HEK293 (cell line): ENCODE measurements around the gene PABPN1.
A peak's percentile ranks its signal among the peaks of the same experiment; 100 is the strongest.

ENCODE experiments used
- CTCF ChIA-PET: fragments of 350-600 bp; formaldehyde crosslinking; extraction: SDS; loops from one replicate; lab custom pipeline; 2021; ENCODE audit warnings: antibody characterized with exemption; lab: Yijun Ruan, JAX
- POLR2A ChIA-PET: fragments of 300-600 bp; formaldehyde crosslinking; extraction: SDS; loops from one replicate; lab custom pipeline; 2020; ENCODE audit warnings: antibody characterized with exemption, inconsistent platforms; lab: Yijun Ruan, JAX
- H3K27ac ChIP-seq: fragments of 200-500 bp; sonication (Bioruptor generic); 2 replicates; pipeline ENCODE4 v1.5.1; 2014; ENCODE audit warnings: low read depth, low read length, control low read depth, inconsistent platforms; ENCODE audit errors: extremely low read depth
- H3K36me3 ChIP-seq, 2 experiments: fragments of 200-500 bp in 1 of 2; sonication (Bioruptor generic) in 1 of 2; 1 replicate in 1 of 2; 2 replicates in 1 of 2; pipeline ENCODE4 v1.5.1; 2014 to 2017; ENCODE audit warnings: inconsistent platforms in 2 of 2, low read length in 2 of 2; ENCODE audit not compliant: control insufficient read depth in 2 of 2, insufficient read depth in 1 of 2
- H3K4me1 ChIP-seq: fragments of 200-500 bp; sonication (Bioruptor generic); 2 replicates; pipeline ENCODE4 v1.5.1; 2014; ENCODE audit warnings: mild to moderate bottlenecking, low read length, inconsistent platforms; ENCODE audit not compliant: control insufficient read depth, insufficient read depth
- H3K4me3 ChIP-seq: 2 replicates; pipeline ENCODE4 v1.5.1; 2011; ENCODE audit warnings: low read depth, mild to moderate bottlenecking, control low read depth, low read length, moderate library complexity
- H3K9me3 ChIP-seq: fragments of 200-500 bp; sonication (Bioruptor generic); 2 replicates; pipeline ENCODE4 v1.5.1; 2014; ENCODE audit warnings: low read depth, low read length, inconsistent platforms; ENCODE audit not compliant: control insufficient read depth, insufficient read depth
- FEZF1 ChIP-seq: fragments of 450-650 bp; formaldehyde crosslinking; IDR thresholded peaks from 2 replicates; pipeline ENCODE4 v1.5.1; 2016; ENCODE audit warnings: missing biosample characterization, missing genetic modification characterization
- HOXD13 ChIP-seq: sonication (generic); formaldehyde crosslinking; IDR thresholded peaks from 2 replicates; pipeline ENCODE4 v1.8.0; 2022; ENCODE audit warnings: missing genetic modification reagents, borderline replicate concordance
- KLF16 ChIP-seq: fragments of 450-650 bp; formaldehyde crosslinking; IDR thresholded peaks from 2 replicates; pipeline ENCODE4 v1.5.1; 2017; ENCODE audit warnings: missing biosample characterization, missing genetic modification characterization
- MZF1 ChIP-seq: fragments of 450-650 bp; formaldehyde crosslinking; IDR thresholded peaks from 2 replicates; pipeline ENCODE4 v1.5.1; 2017; ENCODE audit warnings: missing biosample characterization, missing genetic modification characterization, borderline replicate concordance
- ZIC2 ChIP-seq: fragments of 450-650 bp; formaldehyde crosslinking; IDR thresholded peaks from 2 replicates; pipeline ENCODE4 v1.5.1; 2016; ENCODE audit warnings: missing biosample characterization, missing genetic modification characterization
- ZNF140 ChIP-seq: fragments of 450-650 bp; formaldehyde crosslinking; IDR thresholded peaks from 2 replicates; pipeline ENCODE4 v1.5.1; 2016; ENCODE audit warnings: missing biosample characterization, missing genetic modification characterization
- ZNF211 ChIP-seq: fragments of 450-650 bp; formaldehyde crosslinking; IDR thresholded peaks from 2 replicates; pipeline ENCODE4 v1.5.1; 2016; ENCODE audit warnings: low read depth, missing biosample characterization, missing genetic modification characterization
- ZNF266 ChIP-seq: fragments of 450-650 bp; formaldehyde crosslinking; IDR thresholded peaks from 2 replicates; pipeline ENCODE4 v1.5.1; 2016; ENCODE audit warnings: missing biosample characterization, missing genetic modification characterization, low read depth
- ZNF335 ChIP-seq: fragments of 450-650 bp; formaldehyde crosslinking; conservative IDR thresholded peaks from 2 replicates; pipeline ENCODE4 v1.5.1; 2016; ENCODE audit warnings: missing biosample characterization, missing genetic modification characterization
- ZNF366 ChIP-seq: fragments of 450-650 bp; formaldehyde crosslinking; conservative IDR thresholded peaks from 2 replicates; pipeline ENCODE4 v1.5.1; 2016; ENCODE audit warnings: missing biosample characterization, missing genetic modification characterization
- ZNF37A ChIP-seq: fragments of 450-650 bp; IDR thresholded peaks from 2 replicates; pipeline ENCODE4 v1.5.1; 2018; ENCODE audit warnings: missing biosample characterization, missing genetic modification characterization
- ZNF394 ChIP-seq: fragments of 450-650 bp; formaldehyde crosslinking; IDR thresholded peaks from 2 replicates; pipeline ENCODE4 v1.5.1; 2016; ENCODE audit warnings: missing biosample characterization, missing genetic modification characterization, mild to moderate bottlenecking, moderate library complexity, borderline replicate concordance
- ZNF404 ChIP-seq: fragments of 450-650 bp; formaldehyde crosslinking; IDR thresholded peaks from 2 replicates; pipeline ENCODE4 v1.5.1; 2017; ENCODE audit warnings: missing biosample characterization, missing genetic modification characterization
- ZNF48 ChIP-seq: fragments of 450-650 bp; formaldehyde crosslinking; IDR thresholded peaks from 2 replicates; pipeline ENCODE4 v1.5.1; 2016; ENCODE audit warnings: missing biosample characterization, missing genetic modification characterization
- ZNF600 ChIP-seq: fragments of 450-650 bp; formaldehyde crosslinking; IDR thresholded peaks from 2 replicates; pipeline ENCODE4 v1.5.1; 2016; ENCODE audit warnings: missing biosample characterization, missing genetic modification characterization
- ZNF747 ChIP-seq: fragments of 450-650 bp; formaldehyde crosslinking; IDR thresholded peaks from 2 replicates; pipeline ENCODE4 v1.5.1; 2016; ENCODE audit warnings: missing biosample characterization, missing genetic modification characterization
- TF ChIP-seq, protein P1 (sequence below): fragments of 450-650 bp; formaldehyde crosslinking; IDR thresholded peaks from 2 replicates; pipeline ENCODE4 v1.5.1; 2016; ENCODE audit warnings: missing biosample characterization, missing genetic modification characterization
- TF ChIP-seq, protein P2 (sequence below): fragments of 450-650 bp; formaldehyde crosslinking; IDR thresholded peaks from 2 replicates; pipeline ENCODE4 v1.5.1; 2016; ENCODE audit warnings: missing biosample characterization, missing genetic modification characterization
- TF ChIP-seq, protein P3 (sequence below): fragments of 450-650 bp; formaldehyde crosslinking; IDR thresholded peaks from 2 replicates; pipeline ENCODE4 v1.5.1; 2017; ENCODE audit warnings: missing biosample characterization, missing genetic modification characterization
- TF ChIP-seq, protein P4 (sequence below): fragments of 450-650 bp; formaldehyde crosslinking; IDR thresholded peaks from 2 replicates; pipeline ENCODE4 v1.5.1; 2017; ENCODE audit warnings: missing biosample characterization, missing genetic modification characterization

Gene PABPN1

DNA sequence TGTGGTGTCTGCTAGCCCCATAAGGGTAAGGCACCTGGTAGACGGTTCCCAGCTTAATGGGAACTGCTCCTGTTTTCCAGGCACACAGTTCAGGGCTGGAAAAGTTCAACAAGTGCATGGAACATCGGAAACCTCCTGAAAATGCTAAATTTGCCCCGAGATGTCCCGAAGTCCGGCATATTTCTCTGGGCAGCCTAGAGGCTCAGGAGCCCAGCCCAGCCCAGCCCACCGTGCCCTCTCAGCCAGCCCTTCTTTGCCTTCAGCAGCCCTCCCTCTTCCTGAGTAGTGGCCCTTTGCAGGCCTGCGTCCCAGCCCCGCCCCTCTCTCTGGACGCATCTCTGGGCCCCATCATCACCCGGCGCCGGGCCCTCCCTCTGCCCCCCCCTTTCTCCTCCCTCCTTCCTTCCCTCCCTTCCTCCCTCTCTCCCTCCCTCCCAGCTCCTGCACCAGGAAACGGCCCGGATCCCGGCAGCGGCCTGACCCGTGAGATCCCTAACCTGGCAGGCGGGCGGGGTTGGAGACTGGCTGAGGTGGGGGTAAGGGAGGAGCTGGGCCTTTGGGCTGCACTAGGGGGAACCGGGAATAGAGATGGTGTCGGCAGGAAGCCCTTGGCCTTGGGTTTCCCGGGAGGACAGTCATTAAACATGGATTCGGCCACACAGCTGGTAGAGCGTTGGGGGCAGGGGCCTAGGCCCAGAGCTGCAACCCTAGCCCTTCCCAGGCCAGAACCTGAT is 14.7 kb upstream of the PABPN1 start, which contains the start of gene BCL2L2 (continued):
- TF ChIP-seq, protein P1, sequence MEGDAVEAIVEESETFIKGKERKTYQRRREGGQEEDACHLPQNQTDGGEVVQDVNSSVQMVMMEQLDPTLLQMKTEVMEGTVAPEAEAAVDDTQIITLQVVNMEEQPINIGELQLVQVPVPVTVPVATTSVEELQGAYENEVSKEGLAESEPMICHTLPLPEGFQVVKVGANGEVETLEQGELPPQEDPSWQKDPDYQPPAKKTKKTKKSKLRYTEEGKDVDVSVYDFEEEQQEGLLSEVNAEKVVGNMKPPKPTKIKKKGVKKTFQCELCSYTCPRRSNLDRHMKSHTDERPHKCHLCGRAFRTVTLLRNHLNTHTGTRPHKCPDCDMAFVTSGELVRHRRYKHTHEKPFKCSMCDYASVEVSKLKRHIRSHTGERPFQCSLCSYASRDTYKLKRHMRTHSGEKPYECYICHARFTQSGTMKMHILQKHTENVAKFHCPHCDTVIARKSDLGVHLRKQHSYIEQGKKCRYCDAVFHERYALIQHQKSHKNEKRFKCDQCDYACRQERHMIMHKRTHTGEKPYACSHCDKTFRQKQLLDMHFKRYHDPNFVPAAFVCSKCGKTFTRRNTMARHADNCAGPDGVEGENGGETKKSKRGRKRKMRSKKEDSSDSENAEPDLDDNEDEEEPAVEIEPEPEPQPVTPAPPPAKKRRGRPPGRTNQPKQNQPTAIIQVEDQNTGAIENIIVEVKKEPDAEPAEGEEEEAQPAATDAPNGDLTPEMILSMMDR, result no peak
- TF ChIP-seq ZNF48 (tag by site-specific recombination) (no peak), ZNF140 (tag by site-specific recombination) (no peak), ZNF747 (tag by site-specific recombination) (no peak), ZNF394 (tag by site-specific recombination) (peak; percentile 55; the same call in 1 of the 2 replicates), MZF1 (no peak), ZNF211 (no peak), KLF16 (peak; percentile 85), ZIC2 (tag by site-specific recombination) (peak; percentile 55), FEZF1 (tag by site-specific recombination) (peak; percentile 42; the same call in 1 of the 2 replicates), ZNF404 (tag by site-specific recombination) (no peak), ZNF37A (no peak), ZNF366 (peak; percentile 100), ZNF266 (tag by site-specific recombination) (no peak), HOXD13 (CRISPR knock-in tag) (no peak)
- TF ChIP-seq, protein P2, sequence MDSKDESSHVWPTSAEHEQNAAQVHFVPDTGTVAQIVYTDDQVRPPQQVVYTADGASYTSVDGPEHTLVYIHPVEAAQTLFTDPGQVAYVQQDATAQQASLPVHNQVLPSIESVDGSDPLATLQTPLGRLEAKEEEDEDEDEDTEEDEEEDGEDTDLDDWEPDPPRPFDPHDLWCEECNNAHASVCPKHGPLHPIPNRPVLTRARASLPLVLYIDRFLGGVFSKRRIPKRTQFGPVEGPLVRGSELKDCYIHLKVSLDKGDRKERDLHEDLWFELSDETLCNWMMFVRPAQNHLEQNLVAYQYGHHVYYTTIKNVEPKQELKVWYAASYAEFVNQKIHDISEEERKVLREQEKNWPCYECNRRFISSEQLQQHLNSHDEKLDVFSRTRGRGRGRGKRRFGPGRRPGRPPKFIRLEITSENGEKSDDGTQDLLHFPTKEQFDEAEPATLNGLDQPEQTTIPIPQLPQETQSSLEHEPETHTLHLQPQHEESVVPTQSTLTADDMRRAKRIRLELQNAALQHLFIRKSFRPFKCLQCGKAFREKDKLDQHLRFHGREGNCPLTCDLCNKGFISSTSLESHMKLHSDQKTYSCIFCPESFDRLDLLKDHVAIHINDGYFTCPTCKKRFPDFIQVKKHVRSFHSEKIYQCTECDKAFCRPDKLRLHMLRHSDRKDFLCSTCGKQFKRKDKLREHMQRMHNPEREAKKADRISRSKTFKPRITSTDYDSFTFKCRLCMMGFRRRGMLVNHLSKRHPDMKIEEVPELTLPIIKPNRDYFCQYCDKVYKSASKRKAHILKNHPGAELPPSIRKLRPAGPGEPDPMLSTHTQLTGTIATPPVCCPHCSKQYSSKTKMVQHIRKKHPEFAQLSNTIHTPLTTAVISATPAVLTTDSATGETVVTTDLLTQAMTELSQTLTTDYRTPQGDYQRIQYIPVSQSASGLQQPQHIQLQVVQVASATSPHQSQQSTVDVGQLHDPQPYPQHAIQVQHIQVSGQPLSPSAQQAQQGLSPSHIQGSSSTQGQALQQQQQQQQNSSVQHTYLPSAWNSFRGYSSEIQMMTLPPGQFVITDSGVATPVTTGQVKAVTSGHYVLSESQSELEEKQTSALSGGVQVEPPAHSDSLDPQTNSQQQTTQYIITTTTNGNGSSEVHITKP (tag by site-specific recombination), result peak; percentile 81
- TF ChIP-seq, protein P3, sequence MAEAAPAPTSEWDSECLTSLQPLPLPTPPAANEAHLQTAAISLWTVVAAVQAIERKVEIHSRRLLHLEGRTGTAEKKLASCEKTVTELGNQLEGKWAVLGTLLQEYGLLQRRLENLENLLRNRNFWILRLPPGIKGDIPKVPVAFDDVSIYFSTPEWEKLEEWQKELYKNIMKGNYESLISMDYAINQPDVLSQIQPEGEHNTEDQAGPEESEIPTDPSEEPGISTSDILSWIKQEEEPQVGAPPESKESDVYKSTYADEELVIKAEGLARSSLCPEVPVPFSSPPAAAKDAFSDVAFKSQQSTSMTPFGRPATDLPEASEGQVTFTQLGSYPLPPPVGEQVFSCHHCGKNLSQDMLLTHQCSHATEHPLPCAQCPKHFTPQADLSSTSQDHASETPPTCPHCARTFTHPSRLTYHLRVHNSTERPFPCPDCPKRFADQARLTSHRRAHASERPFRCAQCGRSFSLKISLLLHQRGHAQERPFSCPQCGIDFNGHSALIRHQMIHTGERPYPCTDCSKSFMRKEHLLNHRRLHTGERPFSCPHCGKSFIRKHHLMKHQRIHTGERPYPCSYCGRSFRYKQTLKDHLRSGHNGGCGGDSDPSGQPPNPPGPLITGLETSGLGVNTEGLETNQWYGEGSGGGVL (tag by site-specific recombination), result peak; percentile 100
- TF ChIP-seq, protein P4, sequence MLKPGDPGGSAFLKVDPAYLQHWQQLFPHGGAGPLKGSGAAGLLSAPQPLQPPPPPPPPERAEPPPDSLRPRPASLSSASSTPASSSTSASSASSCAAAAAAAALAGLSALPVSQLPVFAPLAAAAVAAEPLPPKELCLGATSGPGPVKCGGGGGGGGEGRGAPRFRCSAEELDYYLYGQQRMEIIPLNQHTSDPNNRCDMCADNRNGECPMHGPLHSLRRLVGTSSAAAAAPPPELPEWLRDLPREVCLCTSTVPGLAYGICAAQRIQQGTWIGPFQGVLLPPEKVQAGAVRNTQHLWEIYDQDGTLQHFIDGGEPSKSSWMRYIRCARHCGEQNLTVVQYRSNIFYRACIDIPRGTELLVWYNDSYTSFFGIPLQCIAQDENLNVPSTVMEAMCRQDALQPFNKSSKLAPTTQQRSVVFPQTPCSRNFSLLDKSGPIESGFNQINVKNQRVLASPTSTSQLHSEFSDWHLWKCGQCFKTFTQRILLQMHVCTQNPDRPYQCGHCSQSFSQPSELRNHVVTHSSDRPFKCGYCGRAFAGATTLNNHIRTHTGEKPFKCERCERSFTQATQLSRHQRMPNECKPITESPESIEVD (tag by site-specific recombination), result no peak

DNA sequence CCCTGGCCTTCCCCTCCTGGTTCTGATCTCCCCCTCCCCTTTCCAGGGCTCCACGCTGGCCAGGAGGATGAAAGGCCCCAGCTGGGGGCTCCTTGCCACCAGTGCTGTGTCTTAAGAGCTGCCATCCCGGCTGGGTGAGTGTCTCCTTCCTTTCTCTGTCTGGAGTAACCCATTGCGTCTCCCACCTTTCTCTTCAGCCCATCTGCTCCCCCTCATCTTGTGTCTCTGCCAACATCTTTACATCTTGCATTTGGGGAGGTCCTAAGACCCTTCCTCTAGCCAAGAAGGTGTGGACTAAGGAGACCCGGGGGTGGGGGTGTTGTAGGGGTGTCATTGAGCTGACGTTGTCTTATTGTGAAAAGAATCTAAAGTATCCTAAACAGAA is 14.1 kb upstream of the PABPN1 start:
- H3K4me1 ChIP-seq, result peaks cover 6% of the 10 kb centered on the region; the same call in 1 of the 2 replicates
- TF ChIP-seq ZNF335, result peak; percentile 2; the same call in 1 of the 2 replicates
- no peak for TF ChIP-seq ZNF600
- TF ChIP-seq, all 188 proteins: peak for 1
- POLR2A ChIA-PET, result interaction anchor here (0.5 to 8.1 kb wide), 12 partner anchors 12 to 532 kb away, joined by 3 to 170 read pairs (median 4); partner anchors contain the start of genes ACIN1, C14orf119, HOMEZ and PABPN1
- Histone ChIP-seq H3K9me3 (no peaks in the 10 kb centered on the region), H3K36me3 (peaks cover 8 to 42% of the 10 kb centered on the region in 2 experiments), H3K4me3 (peak overlapping the region; percentile 56), H3K27ac (peak overlapping the region; percentile 85)
- CTCF ChIA-PET, result interaction anchor here (0.6 to 1.0 kb wide), 3 partner anchors 24 to 751 kb away, joined by 3 read pairs; no protein-coding TSS in a partner anchor
